GM06990 (cell line): ENCODE measurements around the gene DYNC1LI2.

Experiments used
- DNase-seq: peaks from one replicate; pipeline ENCODE4 v3.0.0-alpha.2; 2011; ENCODE audit not compliant: insufficient read length; ENCODE audit errors: extremely low read depth
- H3K27me3 ChIP-seq: replicated peaks from 2 replicates; pipeline ENCODE4 v1.6.0; 2011; ENCODE audit warnings: low read length; ENCODE audit not compliant: control insufficient read depth, insufficient read depth
- H3K36me3 ChIP-seq: 2 replicates; pipeline ENCODE4 v1.5.1; 2011; ENCODE audit warnings: low read length; ENCODE audit not compliant: control insufficient read depth, insufficient read depth
- H3K4me3 ChIP-seq: replicated peaks from 2 replicates; pipeline ENCODE4 v1.5.1; 2011; ENCODE audit warnings: low read depth, mild to moderate bottlenecking, control low read depth, low read length
- CTCF ChIP-seq: IDR thresholded peaks from 2 replicates; pipeline ENCODE4 v1.5.1; 2011; ENCODE audit warnings: low read length, control low read depth, mild to moderate bottlenecking, inconsistent platforms; ENCODE audit not compliant: insufficient read depth, poor library complexity, severe bottlenecking

DYNC1LI2 gene

DNA sequence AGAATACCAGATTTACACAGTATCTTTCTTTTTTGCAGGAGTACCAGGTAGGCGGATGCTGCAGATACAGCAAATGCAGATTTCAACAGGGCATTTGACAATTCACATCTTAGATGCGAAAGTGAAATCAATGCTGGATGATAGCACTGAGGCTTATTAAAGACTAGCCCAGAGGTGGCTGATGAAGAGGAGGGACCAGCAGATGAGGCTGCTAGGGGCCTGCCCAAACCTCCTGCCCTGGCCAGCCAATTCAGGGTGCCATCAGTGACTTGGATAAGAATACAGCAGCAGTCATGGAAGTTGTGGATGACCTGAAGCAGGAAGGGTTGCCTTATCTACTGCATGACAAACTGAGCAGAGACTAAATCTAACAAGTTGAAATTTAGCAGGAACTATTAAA lies 1.5 kb upstream of the DYNC1LI2 start:
- Histone ChIP-seq H3K4me3 (no peak overlapping the region), H3K36me3 (peaks cover 2% of the 10 kb centered on the region), H3K27me3 (no peaks in the 10 kb centered on the region)
- TF ChIP-seq CTCF: no peak
- no peak for DNase-seq

DNA sequence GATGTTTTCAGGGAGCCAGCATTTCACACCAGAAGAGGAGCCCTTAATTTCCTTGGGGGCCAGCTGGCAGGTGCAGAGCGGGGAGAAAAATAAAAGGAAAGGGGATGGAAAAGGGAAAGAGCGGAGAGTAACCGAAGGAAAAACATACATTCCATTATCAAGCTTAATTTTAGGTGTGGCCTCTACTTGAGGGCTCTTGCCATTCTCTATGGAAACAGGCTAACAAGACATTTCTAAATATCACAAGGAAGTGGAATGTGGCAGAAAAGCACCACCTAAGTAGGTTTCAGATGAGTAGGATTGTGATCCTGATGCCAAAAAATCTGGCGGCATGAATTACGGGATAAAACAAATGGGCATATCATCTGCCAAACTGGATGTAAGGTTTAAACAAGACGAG lies 970 bp upstream of the DYNC1LI2 start:
- H3K27me3 ChIP-seq: no peaks in the 10 kb centered on the region
- no peak overlapping the region for H3K4me3 ChIP-seq
- peaks cover 2% of the 10 kb centered on the region for H3K36me3 ChIP-seq
- no peak for TF ChIP-seq CTCF
- no peak for DNase-seq

- H3K36me3 ChIP-seq: peaks cover 2% of the 10 kb centered on the region
- peak overlapping the region; percentile 31 for H3K4me3 ChIP-seq
- no peaks in the 10 kb centered on the region for H3K27me3 ChIP-seq
- no peak for TF ChIP-seq CTCF
- no peak for DNase-seq
These were observed 548 bp upstream of the DYNC1LI2 start for GRCh38 chr16:66751992-66752322.

GRCh38 chr16:66751053-66751302 lies 431 bp downstream of the DYNC1LI2 start:
- H3K36me3 ChIP-seq: peaks cover 2% of the 10 kb centered on the region
- TF ChIP-seq CTCF: no peak
- H3K4me3 ChIP-seq: peak overlapping the region; percentile 100
- no peaks in the 10 kb centered on the region for H3K27me3 ChIP-seq
- DNase-seq: no peak

- Histone ChIP-seq H3K4me3 (peak overlapping the region; percentile 100), H3K36me3 (peaks cover 2% of the 10 kb centered on the region), H3K27me3 (no peaks in the 10 kb centered on the region)
- no peak for TF ChIP-seq CTCF
- DNase-seq: no peak
These were observed 943 bp downstream of the DYNC1LI2 start for GRCh38 chr16:66750279-66751052.

DNA sequence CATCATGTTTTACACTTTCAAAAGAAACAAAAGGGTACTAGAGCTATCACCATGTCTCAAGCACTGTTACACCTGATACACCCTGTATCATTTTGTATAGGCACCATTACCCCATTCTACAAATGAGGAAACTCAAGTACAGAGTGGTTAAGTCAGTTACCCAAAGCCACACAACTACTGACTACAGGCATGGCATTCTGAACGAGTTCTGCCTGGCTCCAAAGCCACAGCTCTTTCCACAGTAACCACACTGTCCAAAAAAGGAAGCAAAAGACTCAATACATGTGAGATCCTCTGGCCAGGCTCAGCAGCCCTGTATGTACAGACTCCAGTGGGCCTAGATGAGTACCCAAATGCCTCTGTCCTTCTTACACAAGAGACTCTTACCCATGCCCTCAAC lies 4.7 kb downstream of the DYNC1LI2 start:
- Histone ChIP-seq H3K36me3 (peaks cover 8% of the 10 kb centered on the region), H3K4me3 (no peak overlapping the region), H3K27me3 (no peaks in the 10 kb centered on the region)
- DNase-seq: no peak
- TF ChIP-seq CTCF: no peak
